ENCODE measurements around the gene HAAO. TPM values are rescaled to one million over a fixed set of nuclear protein-coding genes. Genes with fewer than 3 reads are reported as not detected.
A peak's percentile ranks its signal among the peaks of the same experiment; 100 is the strongest.

The HAAO gene
- total and polyA plus RNA-seq, 9 donors, result 6.2 to 33.0 (median 26.1) TPM

DNA sequence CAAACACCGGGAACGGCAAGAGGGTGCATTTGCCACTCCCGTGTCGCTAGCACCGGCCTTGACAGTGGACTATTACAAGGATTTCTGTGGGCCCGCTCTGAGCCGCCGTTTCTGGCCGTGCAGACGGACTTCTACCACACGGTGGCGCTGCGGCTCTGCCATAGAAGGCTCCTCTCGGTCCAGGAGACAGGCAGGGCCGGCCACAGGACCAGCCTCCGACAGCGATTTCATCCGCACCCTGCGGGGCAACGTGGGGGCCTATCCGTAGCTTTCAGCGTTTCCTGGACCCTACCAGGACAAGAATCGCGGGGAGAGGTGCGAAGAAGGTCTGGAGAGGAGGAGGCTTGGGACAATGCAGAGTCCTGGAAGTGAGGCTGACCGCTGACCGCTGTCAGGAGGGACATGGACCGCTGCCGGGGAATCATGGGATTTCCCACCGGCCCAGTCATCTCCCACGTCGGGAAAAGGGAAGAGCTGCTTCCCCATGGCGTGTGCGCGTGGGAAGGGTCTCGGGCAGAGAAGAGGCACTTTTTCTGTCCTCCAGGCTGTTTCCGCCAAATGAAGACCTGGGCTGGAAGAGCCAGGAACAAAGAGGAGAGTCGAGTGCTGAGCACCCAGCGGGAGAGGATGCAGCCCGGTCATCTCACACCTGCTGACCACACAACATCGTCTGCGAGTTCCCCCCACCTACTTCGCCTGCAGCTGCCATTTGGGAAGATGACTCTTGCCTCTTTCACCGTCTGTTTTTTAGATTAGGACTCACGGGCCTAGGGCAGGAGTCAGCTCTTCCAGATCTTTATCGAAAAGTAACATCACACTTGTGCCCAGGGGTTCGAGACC, 35.5 kb upstream of the HAAO start:
- intact Hi-C loops (cut with DNase I), result loop anchor here in 3 of 4 donors (2.0 to 10.0 kb wide), 9 partner anchors 114 to 747 kb away; partner anchors contain the start of gene ZFP36L2 (in 2 of the 3)
- TF ChIP-seq CTCF (IDR thresholded peaks at IDR 0.05) (peak; percentile 86 to 98 (median 96)), POLR2A (IDR thresholded peaks at IDR 0.05) (peak; percentile 30), EP300 (IDR thresholded peaks at IDR 0.05) (no peak)
- Histone ChIP-seq H3K4me3 (peak overlapping the region; percentile 35), H3K4me1 (ENCODE audit: insufficient read depth) (peaks cover 14% of the 10 kb centered on the region), H3K9me3 (no peaks in the 10 kb centered on the region), H3K27ac (no peak overlapping the region), H3K36me3 (no peaks in the 10 kb centered on the region), H3K27me3 (no peaks in the 10 kb centered on the region)
- DNase-seq, result peak; percentile 91 to 96 (median 94)
- 21 to 29% (median 21%) methylated on average over 46 to 47 of the region's 47 CpGs for WGBS, 3 donors

DNA sequence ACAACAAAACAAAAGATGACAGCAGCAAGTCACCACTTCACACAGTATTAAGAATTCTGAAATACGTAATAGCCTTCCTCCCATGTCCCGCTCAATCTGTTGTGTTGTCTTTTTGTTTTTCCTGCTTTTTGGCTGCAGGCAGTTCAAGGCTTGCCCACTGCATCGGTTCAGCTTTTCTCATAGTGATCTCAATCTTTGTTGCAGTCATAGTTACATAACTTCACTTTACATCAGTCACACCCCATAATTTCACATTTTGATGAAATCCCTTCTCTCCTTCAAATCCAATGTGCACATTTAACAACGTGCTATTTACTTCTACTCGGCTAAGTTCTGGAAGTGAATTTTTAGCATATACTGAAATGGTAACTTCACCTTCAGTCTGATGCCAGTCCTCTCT, 33.8 kb upstream of the HAAO start:
- 83 to 90% (median 89%) methylated on average over 5 of the region's 5 CpGs for WGBS, 3 donors
- Histone ChIP-seq H3K36me3 (no peaks in the 10 kb centered on the region), H3K4me3 (no peak overlapping the region), H3K4me1 (ENCODE audit: insufficient read depth) (peaks cover 14% of the 10 kb centered on the region), H3K9me3 (no peaks in the 10 kb centered on the region), H3K27ac (no peak overlapping the region), H3K27me3 (no peaks in the 10 kb centered on the region)
- intact Hi-C loops (cut with DNase I), result loop anchor here in 3 of 4 donors (5.0 to 10.0 kb wide), 8 partner anchors 116 to 749 kb away; partner anchors contain the start of gene ZFP36L2 (in 2 of the 3)
- DNase-seq, result no peak
- TF ChIP-seq CTCF (IDR thresholded peaks at IDR 0.05), result no peak
- TF ChIP-seq EP300 (IDR thresholded peaks at IDR 0.05), result no peak
- no peak for TF ChIP-seq POLR2A (IDR thresholded peaks at IDR 0.05)

- DNase-seq, result no peak
- no peaks in the 10 kb centered on the region for H3K36me3 ChIP-seq
- H3K27me3 ChIP-seq, result no peaks in the 10 kb centered on the region
- H3K9me3 ChIP-seq, result no peaks in the 10 kb centered on the region
- no peak overlapping the region for H3K27ac ChIP-seq
- WGBS, 3 donors, result 54 to 68% (median 67%) methylated on average over 2 of the region's 2 CpGs
- H3K4me1 ChIP-seq (ENCODE audit: insufficient read depth), result peaks cover 8% of the 10 kb centered on the region
- intact Hi-C loops (cut with DNase I), result loop anchor here in 1 of 4 donors (10.0 kb wide), 1 partner anchor 750 kb away; no protein-coding TSS in a partner anchor
- TF ChIP-seq EP300 (IDR thresholded peaks at IDR 0.05) (no peak), CTCF (IDR thresholded peaks at IDR 0.05) (no peak), POLR2A (IDR thresholded peaks at IDR 0.05) (no peak)
- H3K4me3 ChIP-seq, result no peak overlapping the region
These were observed 32.0 kb upstream of the HAAO start for GRCh38 chr2:42824454-42824807.

GRCh38 chr2:42823744-42824453, 31.5 kb upstream of the HAAO start:
- Histone ChIP-seq H3K27ac (no peak overlapping the region), H3K27me3 (no peaks in the 10 kb centered on the region), H3K9me3 (no peaks in the 10 kb centered on the region), H3K4me3 (no peak overlapping the region), H3K36me3 (no peaks in the 10 kb centered on the region), H3K4me1 (ENCODE audit: insufficient read depth) (peaks cover 5% of the 10 kb centered on the region)
- DNase-seq, result no peak
- TF ChIP-seq POLR2A (IDR thresholded peaks at IDR 0.05), result no peak
- TF ChIP-seq CTCF (IDR thresholded peaks at IDR 0.05), result no peak
- no peak for TF ChIP-seq EP300 (IDR thresholded peaks at IDR 0.05)
- 61 to 71% (median 62%) methylated on average over 11 of the region's 11 CpGs for WGBS, 3 donors
- intact Hi-C loops (cut with DNase I), result loop anchor here in 1 of 4 donors (10.0 kb wide), 1 partner anchor 751 kb away; no protein-coding TSS in a partner anchor

All from ovary (tissue), 9 donors.